Measurements from ENCODE around the gene OLA1. TPM values are rescaled to one million over a fixed set of nuclear protein-coding genes. Genes with fewer than 3 reads are reported as not detected.

OLA1 gene
- total RNA-seq, 1 experiment from 2014 or later = 134 TPM

GRCh38 chr2:174052584-174052976 lies 195.8 kb downstream of the OLA1 start:
- Histone ChIP-seq H3K79me2 (ENCODE audit: low read length) (no peaks in the 10 kb centered on the region), H3K4me1 (ENCODE audit: low read length) (no peaks in the 10 kb centered on the region), H3K36me3 (ENCODE audit: insufficient read depth, low read length) (no peaks in the 10 kb centered on the region), H3K9me3 (ENCODE audit: low read length) (no peaks in the 10 kb centered on the region), H4K20me1 (ENCODE audit: insufficient read depth, low read depth, low read length) (no peaks in the 10 kb centered on the region), H3K9ac (ENCODE audit: low read length) (no peak overlapping the region), H3K9me2 (replicated peaks; ENCODE audit: insufficient read depth, low read length) (no peaks in the 10 kb centered on the region), H3K27ac (ENCODE audit: low read length) (no peak overlapping the region), H3K4me3 (ENCODE audit: low read length) (no peak overlapping the region), H2AFZ (ENCODE audit: low read length) (no peak overlapping the region), H3K4me2 (ENCODE audit: low read depth, low read length, poor library complexity, severe bottlenecking) (no peak overlapping the region), H3K27me3 (ENCODE audit: low read length) (no peaks in the 10 kb centered on the region)
- no peak for DNase-seq

DNA sequence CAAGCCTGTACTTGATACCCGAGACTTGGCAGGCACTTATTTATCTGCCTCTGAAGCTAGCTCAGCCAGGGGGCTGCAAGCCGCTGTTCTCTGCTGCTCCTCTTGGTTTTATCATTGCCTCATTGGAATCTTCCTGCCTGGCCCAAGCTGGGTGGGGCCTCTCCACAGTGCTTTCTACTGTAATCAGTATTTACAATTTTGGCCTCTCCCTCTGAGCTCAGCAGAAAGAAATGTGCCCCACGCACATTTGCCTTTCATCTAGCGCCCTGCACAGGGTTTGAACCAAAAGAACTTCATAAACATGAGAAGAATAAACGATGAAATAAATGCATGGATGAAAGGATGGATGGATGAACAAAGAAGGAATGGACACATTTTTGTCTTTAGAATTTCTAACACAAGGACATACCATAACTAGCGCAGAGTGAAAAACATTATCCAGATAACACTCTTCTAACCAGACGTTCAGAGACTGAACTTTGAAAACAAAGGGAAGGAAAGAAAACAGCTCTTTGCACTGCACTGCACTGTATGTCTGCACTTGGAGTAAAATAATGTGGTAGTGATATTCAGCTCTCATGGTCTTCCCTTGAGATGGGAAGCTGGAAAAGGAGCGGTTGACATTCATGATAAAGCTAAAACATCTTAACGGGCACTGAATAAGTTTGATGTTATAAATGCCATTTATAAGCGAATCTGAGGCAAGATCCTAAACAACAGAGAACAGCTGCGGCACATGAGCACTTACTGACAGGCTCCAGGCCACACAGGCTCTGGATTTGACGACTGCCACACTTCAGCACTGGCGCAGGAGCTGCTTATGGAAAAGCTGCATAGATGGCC lies 196.4 kb downstream of the OLA1 start:
- DNase-seq = no peak
- H4K20me1 ChIP-seq (ENCODE audit: insufficient read depth, low read depth, low read length) = no peaks in the 10 kb centered on the region
- H3K9ac ChIP-seq (ENCODE audit: low read length) = no peak overlapping the region
- H3K4me1 ChIP-seq (ENCODE audit: low read length) = no peaks in the 10 kb centered on the region
- H3K4me3 ChIP-seq (ENCODE audit: low read length) = no peak overlapping the region
- no peak overlapping the region for H2AFZ ChIP-seq (ENCODE audit: low read length)
- H3K9me3 ChIP-seq (ENCODE audit: low read length) = no peaks in the 10 kb centered on the region
- H3K9me2 ChIP-seq (replicated peaks; ENCODE audit: insufficient read depth, low read length) = no peaks in the 10 kb centered on the region
- no peak overlapping the region for H3K27ac ChIP-seq (ENCODE audit: low read length)
- H3K4me2 ChIP-seq (ENCODE audit: low read depth, low read length, poor library complexity, severe bottlenecking) = no peak overlapping the region
- no peaks in the 10 kb centered on the region for H3K27me3 ChIP-seq (ENCODE audit: low read length)
- H3K79me2 ChIP-seq (ENCODE audit: low read length) = no peaks in the 10 kb centered on the region
- H3K36me3 ChIP-seq (ENCODE audit: insufficient read depth, low read length) = no peaks in the 10 kb centered on the region

- Histone ChIP-seq H2AFZ (ENCODE audit: low read length) (no peak overlapping the region), H3K27ac (ENCODE audit: low read length) (no peak overlapping the region), H3K36me3 (ENCODE audit: insufficient read depth, low read length) (no peaks in the 10 kb centered on the region), H3K9ac (ENCODE audit: low read length) (no peak overlapping the region), H3K27me3 (ENCODE audit: low read length) (no peaks in the 10 kb centered on the region), H3K9me3 (ENCODE audit: low read length) (no peaks in the 10 kb centered on the region), H3K79me2 (ENCODE audit: low read length) (no peaks in the 10 kb centered on the region), H4K20me1 (ENCODE audit: insufficient read depth, low read depth, low read length) (no peaks in the 10 kb centered on the region), H3K9me2 (replicated peaks; ENCODE audit: insufficient read depth, low read length) (no peaks in the 10 kb centered on the region), H3K4me2 (ENCODE audit: low read depth, low read length, poor library complexity, severe bottlenecking) (no peak overlapping the region), H3K4me3 (ENCODE audit: low read length) (no peak overlapping the region), H3K4me1 (ENCODE audit: low read length) (no peaks in the 10 kb centered on the region)
- DNase-seq = no peak
Measured at GRCh38 chr2:174051068-174051467, 197.3 kb downstream of the OLA1 start.

- Histone ChIP-seq H3K9me3 (ENCODE audit: low read length) (no peaks in the 10 kb centered on the region), H3K4me2 (ENCODE audit: low read depth, low read length, poor library complexity, severe bottlenecking) (no peak overlapping the region), H3K79me2 (ENCODE audit: low read length) (no peaks in the 10 kb centered on the region), H3K9me2 (replicated peaks; ENCODE audit: insufficient read depth, low read length) (no peaks in the 10 kb centered on the region), H3K36me3 (ENCODE audit: insufficient read depth, low read length) (no peaks in the 10 kb centered on the region), H4K20me1 (ENCODE audit: insufficient read depth, low read depth, low read length) (no peaks in the 10 kb centered on the region), H3K9ac (ENCODE audit: low read length) (no peak overlapping the region), H3K4me3 (ENCODE audit: low read length) (no peak overlapping the region), H3K27ac (ENCODE audit: low read length) (no peak overlapping the region), H3K27me3 (ENCODE audit: low read length) (no peaks in the 10 kb centered on the region), H3K4me1 (ENCODE audit: low read length) (no peaks in the 10 kb centered on the region), H2AFZ (ENCODE audit: low read length) (no peak overlapping the region)
- no peak for DNase-seq
Measured at GRCh38 chr2:174049895-174050294, 198.4 kb downstream of the OLA1 start.

GRCh38 chr2:174048243-174048642 lies 200.1 kb downstream of the OLA1 start:
- Histone ChIP-seq H3K79me2 (ENCODE audit: low read length) (no peaks in the 10 kb centered on the region), H3K4me1 (ENCODE audit: low read length) (no peaks in the 10 kb centered on the region), H3K36me3 (ENCODE audit: insufficient read depth, low read length) (no peaks in the 10 kb centered on the region), H2AFZ (ENCODE audit: low read length) (no peak overlapping the region), H3K9me2 (replicated peaks; ENCODE audit: insufficient read depth, low read length) (no peaks in the 10 kb centered on the region), H3K9me3 (ENCODE audit: low read length) (no peaks in the 10 kb centered on the region), H3K27ac (ENCODE audit: low read length) (no peak overlapping the region), H3K4me3 (ENCODE audit: low read length) (no peak overlapping the region), H3K9ac (ENCODE audit: low read length) (no peak overlapping the region), H3K4me2 (ENCODE audit: low read depth, low read length, poor library complexity, severe bottlenecking) (no peak overlapping the region), H4K20me1 (ENCODE audit: insufficient read depth, low read depth, low read length) (no peaks in the 10 kb centered on the region), H3K27me3 (ENCODE audit: low read length) (no peaks in the 10 kb centered on the region)
- no peak for DNase-seq

- Histone ChIP-seq H3K4me2 (ENCODE audit: low read depth, low read length, poor library complexity, severe bottlenecking) (no peak overlapping the region), H2AFZ (ENCODE audit: low read length) (no peak overlapping the region), H3K36me3 (ENCODE audit: insufficient read depth, low read length) (no peaks in the 10 kb centered on the region), H3K4me3 (ENCODE audit: low read length) (no peak overlapping the region), H3K4me1 (ENCODE audit: low read length) (no peaks in the 10 kb centered on the region), H3K9me3 (ENCODE audit: low read length) (no peaks in the 10 kb centered on the region), H3K27me3 (ENCODE audit: low read length) (no peaks in the 10 kb centered on the region), H4K20me1 (ENCODE audit: insufficient read depth, low read depth, low read length) (no peaks in the 10 kb centered on the region), H3K79me2 (ENCODE audit: low read length) (no peaks in the 10 kb centered on the region), H3K9me2 (replicated peaks; ENCODE audit: insufficient read depth, low read length) (no peaks in the 10 kb centered on the region), H3K9ac (ENCODE audit: low read length) (no peak overlapping the region), H3K27ac (ENCODE audit: low read length) (no peak overlapping the region)
- DNase-seq = no peak
Measured at GRCh38 chr2:174047746-174048145, 200.6 kb downstream of the OLA1 start.

GRCh38 chr2:174046172-174046571 lies 202.2 kb downstream of the OLA1 start:
- no peaks in the 10 kb centered on the region for H3K9me2 ChIP-seq (replicated peaks; ENCODE audit: insufficient read depth, low read length)
- H3K27ac ChIP-seq (ENCODE audit: low read length) = no peak overlapping the region
- no peaks in the 10 kb centered on the region for H3K4me1 ChIP-seq (ENCODE audit: low read length)
- H3K27me3 ChIP-seq (ENCODE audit: low read length) = no peaks in the 10 kb centered on the region
- H3K4me2 ChIP-seq (ENCODE audit: low read depth, low read length, poor library complexity, severe bottlenecking) = no peak overlapping the region
- H4K20me1 ChIP-seq (ENCODE audit: insufficient read depth, low read depth, low read length) = no peaks in the 10 kb centered on the region
- H3K36me3 ChIP-seq (ENCODE audit: insufficient read depth, low read length) = no peaks in the 10 kb centered on the region
- DNase-seq = no peak
- no peaks in the 10 kb centered on the region for H3K79me2 ChIP-seq (ENCODE audit: low read length)
- H2AFZ ChIP-seq (ENCODE audit: low read length) = no peak overlapping the region
- no peak overlapping the region for H3K9ac ChIP-seq (ENCODE audit: low read length)
- H3K9me3 ChIP-seq (ENCODE audit: low read length) = no peaks in the 10 kb centered on the region
- H3K4me3 ChIP-seq (ENCODE audit: low read length) = no peak overlapping the region

DNA sequence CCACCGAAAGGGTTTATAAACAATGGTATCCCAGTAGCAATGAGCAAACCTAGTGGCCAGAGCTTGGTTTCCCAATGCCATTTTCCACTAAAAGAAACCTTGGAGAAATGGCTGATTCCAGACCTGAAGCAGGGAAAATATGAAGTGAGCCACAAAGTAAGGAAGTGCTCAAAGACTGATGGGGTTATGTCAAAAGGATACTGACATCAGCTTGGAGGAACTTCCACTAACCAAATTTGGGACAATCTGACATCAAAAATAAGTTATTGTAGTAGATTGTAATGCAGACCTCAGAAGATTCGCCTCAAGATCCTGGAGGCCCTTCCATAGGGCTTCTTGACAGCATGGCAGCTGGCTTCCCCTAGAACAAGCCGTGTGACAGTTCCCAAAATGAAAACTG lies 203.8 kb downstream of the OLA1 start:
- Histone ChIP-seq H3K4me1 (ENCODE audit: low read length) (peaks cover 2% of the 10 kb centered on the region), H3K79me2 (ENCODE audit: low read length) (no peaks in the 10 kb centered on the region), H3K9me2 (replicated peaks; ENCODE audit: insufficient read depth, low read length) (no peaks in the 10 kb centered on the region), H3K4me3 (ENCODE audit: low read length) (no peak overlapping the region), H3K27ac (ENCODE audit: low read length) (no peak overlapping the region), H3K36me3 (ENCODE audit: insufficient read depth, low read length) (no peaks in the 10 kb centered on the region), H2AFZ (ENCODE audit: low read length) (no peak overlapping the region), H3K4me2 (ENCODE audit: low read depth, low read length, poor library complexity, severe bottlenecking) (no peak overlapping the region), H4K20me1 (ENCODE audit: insufficient read depth, low read depth, low read length) (no peaks in the 10 kb centered on the region), H3K9me3 (ENCODE audit: low read length) (no peaks in the 10 kb centered on the region), H3K27me3 (ENCODE audit: low read length) (no peaks in the 10 kb centered on the region), H3K9ac (ENCODE audit: low read length) (no peak overlapping the region)
- DNase-seq = no peak

All from Karpas-422 (cell line).